ENCODE measurements around the gene CDH20. TPM values are rescaled to one million over a fixed set of nuclear protein-coding genes. Genes with fewer than 3 reads are reported as not detected.

The CDH20 gene
- total RNA-seq, 1 experiment from 2014 or later: not detected

- no peaks in the 10 kb centered on the region for H4K20me1 ChIP-seq (ENCODE audit: insufficient read depth)
- peaks cover 23% of the 10 kb centered on the region for H3K27me3 ChIP-seq (ENCODE audit: insufficient read depth, low read length)
- BruUV-seq (replicated peaks): no TSS peak
- RAD21 ChIA-PET (ENCODE audit: low non-redundant PET in 1 of 2, low total read pairs in 2 of 2, uncharacterized antibody in 2 of 2, unreplicated experiment in 2 of 2): no interaction called here
- no peak overlapping the region for H2AFZ ChIP-seq (ENCODE audit: low read depth, low read length, poor library complexity, severe bottlenecking)
- no peak overlapping the region for H3K9ac ChIP-seq (ENCODE audit: low read length)
- no peak overlapping the region for H3K4me2 ChIP-seq (ENCODE audit: low read length)
- POLR2A ChIA-PET: no interaction called here
- H3K79me2 ChIP-seq (ENCODE audit: insufficient read depth, low read length): no peaks in the 10 kb centered on the region
- H3K36me3 ChIP-seq (ENCODE audit: control insufficient read depth in 1 of 2, insufficient read depth in 2 of 2, low read length in 2 of 2): no peaks in the 10 kb centered on the region
- no peaks in the 10 kb centered on the region for H3K9me2 ChIP-seq (ENCODE audit: insufficient read depth)
- H3K9me3 ChIP-seq (ENCODE audit: control insufficient read depth in 1 of 2, insufficient read depth in 1 of 2, low read depth in 1 of 2, low read length in 2 of 2): no peaks in the 10 kb centered on the region
- no peak overlapping the region for H3K27ac ChIP-seq (ENCODE audit: low read depth, low read length)
- no peak overlapping the region for H3K4me3 ChIP-seq (replicated peaks in 1 of 2; ENCODE audit: low read depth in 1 of 2, low read length in 2 of 2)
- intact Hi-C loops (cut with micrococcal nuclease): no loop called here
- TF ChIP-seq POLR2AphosphoS5 (IDR thresholded peaks at IDR 0.05; ENCODE audit: low read depth, low read length) (no peak), ZFX (IDR thresholded peaks at IDR 0.05) (no peak), EZH2phosphoT487 (IDR thresholded peaks at IDR 0.05; ENCODE audit: borderline replicate concordance) (no peak), RAD21 (IDR thresholded peaks at IDR 0.05; ENCODE audit: low read depth) (no peak), CEBPB (IDR thresholded peaks at IDR 0.05; ENCODE audit: low read depth) (no peak), FOSL1 (IDR thresholded peaks at IDR 0.05; ENCODE audit: low read depth) (no peak), JUND (IDR thresholded peaks at IDR 0.05) (no peak), CTCF (IDR thresholded peaks at IDR 0.05 in 2 of 3, conservative IDR thresholded peaks at IDR 0.05 in 1 of 3; ENCODE audit: borderline replicate concordance in 1 of 3, insufficient read depth in 1 of 3, low read depth in 2 of 3, low read length in 2 of 3) (no peak), ZNF274 (IDR thresholded peaks at IDR 0.05; ENCODE audit: low read depth, low read length) (no peak), REST (IDR thresholded peaks at IDR 0.05; ENCODE audit: low read depth) (no peak), CBX3 (IDR thresholded peaks at IDR 0.05; ENCODE audit: low read depth) (no peak), SP1 (IDR thresholded peaks at IDR 0.05; ENCODE audit: low read depth) (no peak), TCF7L2 (IDR thresholded peaks at IDR 0.05; ENCODE audit: borderline replicate concordance, extremely low read depth, insufficient read depth, insufficient read length) (no peak), YY1 (IDR thresholded peaks at IDR 0.05; ENCODE audit: extremely low read depth, insufficient replicate concordance, low read depth, low read length) (no peak), ZBTB33 (IDR thresholded peaks at IDR 0.05; ENCODE audit: extremely low read depth, insufficient replicate concordance, low read length) (no peak), POLR2A (IDR thresholded peaks at IDR 0.05; ENCODE audit: borderline replicate concordance, extremely low read depth, insufficient read depth, insufficient read length) (no peak), ATF3 (IDR thresholded peaks at IDR 0.05) (no peak), SIN3A (IDR thresholded peaks at IDR 0.05; ENCODE audit: low read depth) (no peak), EGR1 (IDR thresholded peaks at IDR 0.05; ENCODE audit: low read depth) (no peak), ELF1 (IDR thresholded peaks at IDR 0.05; ENCODE audit: borderline replicate concordance, low read depth) (no peak)
- ATAC-seq (no peak), DNase-seq (ENCODE audit: low read depth, low spot score) (no peak)
- CTCF ChIA-PET: no interaction called here
- H3K4me1 ChIP-seq (ENCODE audit: control insufficient read depth in 1 of 2, insufficient read depth in 2 of 2, low read length in 2 of 2): no peaks in the 10 kb centered on the region
Observed at GRCh38 chr18:61466736-61467135, 133.5 kb downstream of the CDH20 start.
